GM23248 (cell line): Measurements from ENCODE around the gene RCVRN. TPM values are rescaled to one million over a fixed set of nuclear protein-coding genes. Genes with fewer than 3 reads are reported as not detected.

Experiments used
- DNase-seq: peaks from one replicate; pipeline ENCODE4 v3.0.0-alpha.2; 2015
- H2AFZ ChIP-seq: fragments of 200-600 bp; sonication (generic); 2 replicates; pipeline ENCODE4 v1.6.1; 2016; ENCODE audit warnings: antibody characterized with exemption
- H3F3A ChIP-seq: fragments of 200-600 bp; sonication (generic); 2 replicates; pipeline ENCODE4 v1.6.1; 2016; ENCODE audit warnings: mild to moderate bottlenecking, antibody characterized with exemption, mixed run types; ENCODE audit not compliant: insufficient read depth
- H3K27ac ChIP-seq: fragments of 200-600 bp; sonication (generic); 2 replicates; pipeline ENCODE4 v1.5.1; 2016; ENCODE audit warnings: mild to moderate bottlenecking
- H3K27me3 ChIP-seq: fragments of 200-600 bp; sonication (generic); replicated peaks from 2 replicates; pipeline ENCODE4 v1.6.1; 2016; ENCODE audit warnings: mild to moderate bottlenecking; ENCODE audit not compliant: insufficient read depth
- H3K36me3 ChIP-seq: fragments of 200-600 bp; sonication (generic); 2 replicates; pipeline ENCODE4 v1.6.1; 2016; ENCODE audit warnings: low read depth, mild to moderate bottlenecking
- H3K4me1 ChIP-seq: fragments of 200-600 bp; sonication (generic); 2 replicates; pipeline ENCODE4 v1.6.1; 2016; ENCODE audit warnings: mild to moderate bottlenecking; ENCODE audit not compliant: insufficient read depth
- H3K4me2 ChIP-seq: fragments of 200-600 bp; sonication (generic); one replicate; pipeline ENCODE4 v1.6.1; 2016; ENCODE audit warnings: mild to moderate bottlenecking; ENCODE audit not compliant: unreplicated experiment
- H3K4me3 ChIP-seq: fragments of 200-600 bp; sonication (generic); 2 replicates; pipeline ENCODE4 v1.5.1; 2016; ENCODE audit warnings: mild to moderate bottlenecking
- H3K79me2 ChIP-seq: fragments of 200-600 bp; sonication (generic); 2 replicates; pipeline ENCODE4 v1.6.1; 2016; ENCODE audit warnings: mild to moderate bottlenecking; ENCODE audit not compliant: insufficient read depth
- H3K9ac ChIP-seq: fragments of 200-600 bp; sonication (generic); 2 replicates; pipeline ENCODE4 v1.6.1; 2016; ENCODE audit warnings: mild to moderate bottlenecking
- H3K9me2 ChIP-seq: fragments of 200-600 bp; sonication (generic); 2 replicates; pipeline ENCODE4 v1.6.1; 2016; ENCODE audit warnings: mixed run types, mild to moderate bottlenecking, moderate library complexity; ENCODE audit not compliant: insufficient read depth
- H3K9me3 ChIP-seq: fragments of 200-600 bp; sonication (generic); one replicate; pipeline ENCODE4 v1.6.1; 2017; ENCODE audit warnings: low read depth
- H4K20me1 ChIP-seq: fragments of 200-600 bp; sonication (generic); 2 replicates; pipeline ENCODE4 v1.6.0; 2016; ENCODE audit not compliant: insufficient read depth
- EZH2 ChIP-seq: fragments of 200-600 bp; sonication (generic); IDR thresholded peaks from 2 replicates; pipeline ENCODE4 v1.6.1; 2018; ENCODE audit warnings: antibody characterized with exemption, mild to moderate bottlenecking; ENCODE audit not compliant: insufficient read depth, poor library complexity, severe bottlenecking
- EZH2phosphoT487 ChIP-seq: fragments of 200-600 bp; sonication (generic); IDR thresholded peaks from 2 replicates; pipeline ENCODE4 v1.6.1; 2018; ENCODE audit warnings: antibody characterized with exemption, moderate library complexity, mild to moderate bottlenecking, low read depth; ENCODE audit not compliant: insufficient read depth
- WGBS, 2 experiments: methylation state at CpG; one replicate each; pipeline ENCODE4 v1.1.6; 2015 to 2017; ENCODE audit warnings: low lambda C conversion rate in 2 of 2, low coverage in 1 of 2; ENCODE audit errors: missing lambda C conversion rate in 2 of 2; 5-methylcytosine and 5-hydroxymethylcytosine counted together
- in situ Hi-C: fragments of 300-500 bp; cut with MboI; formaldehyde crosslinking; loops from 2 replicates; pipeline ENCODE4 v1.15.0; 2020
- polyA plus RNA-seq: library from polyadenylated mRNA; unstranded; fragments of >200 nt; fragmentation: Nextera tagmentation; extraction: Ambion mirVana; gene quantifications from 2 replicates; pipeline ENCODE4 v1.2.1, GENCODE V29; 2016
- total RNA-seq: library from RNA; depleted of rRNA; stranded (reverse); fragments of >200 nt; shearing (Covaris generic); gene quantifications from 2 replicates; pipeline ENCODE4 v1.2.3, GENCODE V29; 2014; rRNA removed

The RCVRN gene
- total RNA-seq (not detected in 2 replicates), polyA plus RNA-seq (not detected in 2 replicates)

DNA sequence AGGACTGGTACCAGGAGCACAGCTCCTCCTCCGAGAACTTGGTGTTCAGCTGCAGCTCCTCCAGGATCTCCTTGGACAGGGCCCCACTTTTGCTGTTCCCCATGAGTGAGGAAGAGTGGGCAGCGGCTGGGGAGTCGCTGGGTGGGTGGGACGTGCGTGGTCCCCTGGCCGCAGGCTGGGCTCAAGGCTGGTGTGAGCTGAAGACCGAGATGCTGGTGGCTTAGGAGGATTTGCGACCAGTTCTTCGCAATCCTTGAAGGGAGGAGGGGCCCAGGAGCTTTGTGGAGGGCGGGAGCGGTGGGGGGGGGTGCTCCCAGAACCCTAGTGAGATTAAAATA lies at the start of gene RCVRN:
RCVRN (minus strand) TSS at position 194 of the 338 bp plus-strand sequence; CDS start at position 103, 91 bp downstream.
- WGBS, 2 experiments = 85 to 92% methylated on average over 7 to 11 of the region's 11 CpGs
- in situ Hi-C loops = no loop called here
- H3K27ac ChIP-seq = no peak within 1 kb of the TSS

DNA sequence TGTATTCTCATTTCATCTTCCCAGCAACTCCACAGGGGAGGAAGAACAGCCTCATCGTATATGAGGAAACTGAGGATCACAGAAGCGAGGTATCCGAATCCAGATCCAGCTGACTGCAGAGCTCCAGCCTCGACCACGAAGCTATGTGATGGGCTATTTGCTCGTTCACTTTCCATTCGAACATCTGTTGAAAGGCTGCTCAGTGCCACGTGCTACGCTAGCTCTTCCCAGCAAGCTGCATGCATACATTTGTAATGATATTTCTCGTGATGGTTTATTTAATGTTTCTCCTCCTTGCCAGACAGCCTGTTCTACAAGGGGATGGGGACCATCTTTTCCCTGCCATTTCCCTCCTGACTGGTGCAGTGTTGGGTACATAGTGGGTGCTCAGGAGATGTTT lies 48.4 kb upstream of the RCVRN start:
- Histone ChIP-seq H4K20me1 (no peaks in the 10 kb centered on the region), H3K27me3 (no peaks in the 10 kb centered on the region), H3K79me2 (no peaks in the 10 kb centered on the region), H3K9me2 (no peaks in the 10 kb centered on the region), H3K9me3 (no peaks in the 10 kb centered on the region), H3K4me2 (no peak overlapping the region), H3K27ac (no peak overlapping the region), H3F3A (no peaks in the 10 kb centered on the region), H2AFZ (no peak overlapping the region), H3K4me3 (no peak overlapping the region), H3K36me3 (no peaks in the 10 kb centered on the region), H3K9ac (no peak overlapping the region), H3K4me1 (no peaks in the 10 kb centered on the region)
- TF ChIP-seq EZH2phosphoT487 (no peak), EZH2 (no peak)
- 58 to 63% methylated on average over 10 of the region's 10 CpGs for WGBS, 2 experiments
- no peak for DNase-seq
- in situ Hi-C loops = loop anchor here (10.0 kb wide), 1 partner anchor 661 kb away; no protein-coding TSS in a partner anchor

More for the DNA sequence above, at the start of gene RCVRN:
- TF ChIP-seq EZH2 = no peak
- no peak for TF ChIP-seq EZH2phosphoT487
- Histone ChIP-seq H3K27me3 (no peaks in the 10 kb centered on the region), H4K20me1 (no peaks in the 10 kb centered on the region), H3K9ac (no peak within 1 kb of the TSS), H3K9me3 (no peaks in the 10 kb centered on the region), H3K4me2 (no peak within 1 kb of the TSS), H3K9me2 (no peaks in the 10 kb centered on the region), H3K4me1 (peaks cover 15% of the 10 kb centered on the region), H2AFZ (no peak within 1 kb of the TSS), H3K79me2 (no peaks in the 10 kb centered on the region), H3F3A (peaks cover 12% of the 10 kb centered on the region), H3K4me3 (no peak within 1 kb of the TSS), H3K36me3 (no peaks in the 10 kb centered on the region)
- DNase-seq = no peak

DNA sequence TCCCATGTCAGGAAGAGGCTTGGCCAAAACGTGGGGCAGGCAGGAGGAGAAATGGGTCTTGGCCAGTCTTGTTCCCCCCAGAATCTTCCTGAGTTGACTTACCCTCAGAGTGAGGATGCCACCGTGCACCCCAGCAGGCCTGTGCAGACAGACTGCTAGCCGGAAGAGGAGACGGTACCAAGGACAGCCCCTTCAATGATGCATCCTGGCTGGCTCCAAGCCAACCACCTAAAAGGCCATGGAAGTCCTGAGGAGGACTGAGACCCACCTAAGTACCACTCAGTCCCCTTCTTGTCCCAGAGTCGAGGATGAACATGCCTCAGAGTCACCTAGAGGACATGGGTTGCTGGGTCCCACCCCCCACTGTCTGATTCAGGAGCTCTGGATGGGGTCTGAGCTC lies 46.7 kb upstream of the RCVRN start:
- H3K4me1 ChIP-seq = no peaks in the 10 kb centered on the region
- no peaks in the 10 kb centered on the region for H3K79me2 ChIP-seq
- H3K36me3 ChIP-seq = no peaks in the 10 kb centered on the region
- in situ Hi-C loops = loop anchor here (10.0 kb wide), 1 partner anchor 663 kb away; no protein-coding TSS in a partner anchor
- no peak overlapping the region for H3K27ac ChIP-seq
- no peaks in the 10 kb centered on the region for H3K27me3 ChIP-seq
- H3K4me2 ChIP-seq = no peak overlapping the region
- H3K4me3 ChIP-seq = no peak overlapping the region
- H3K9ac ChIP-seq = no peak overlapping the region
- no peak overlapping the region for H2AFZ ChIP-seq
- no peak for DNase-seq
- 77 to 86% methylated on average over 5 of the region's 5 CpGs for WGBS, 2 experiments
- no peak for TF ChIP-seq EZH2
- no peak for TF ChIP-seq EZH2phosphoT487
- no peaks in the 10 kb centered on the region for H3K9me3 ChIP-seq
- no peaks in the 10 kb centered on the region for H3F3A ChIP-seq
- H4K20me1 ChIP-seq = no peaks in the 10 kb centered on the region
- H3K9me2 ChIP-seq = no peaks in the 10 kb centered on the region

DNA sequence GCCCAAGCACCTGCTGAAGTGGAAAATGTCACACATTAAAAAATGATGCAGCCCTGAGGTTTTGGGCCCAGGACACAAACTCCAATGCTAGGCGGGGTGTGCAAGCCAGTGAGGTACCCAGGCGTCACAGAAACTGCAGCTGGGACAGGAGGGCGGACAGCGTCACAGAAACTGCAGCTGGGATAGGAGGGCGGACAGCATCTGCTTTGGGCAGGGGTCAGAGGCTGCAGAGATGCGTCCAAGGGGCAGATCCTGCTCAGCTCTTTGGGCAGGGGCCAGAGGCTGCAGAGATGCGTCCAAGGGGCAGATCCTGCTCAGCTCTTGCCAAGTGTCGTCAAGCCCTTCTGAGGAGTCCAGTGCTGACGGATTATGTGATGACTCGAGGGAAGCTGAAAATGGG lies 43.9 kb upstream of the RCVRN start:
- H3F3A ChIP-seq = no peaks in the 10 kb centered on the region
- H3K27me3 ChIP-seq = no peaks in the 10 kb centered on the region
- 65 to 68% methylated on average over 10 of the region's 10 CpGs for WGBS, 2 experiments
- no peaks in the 10 kb centered on the region; the same call in 1 of the 2 replicates for H3K36me3 ChIP-seq
- no peaks in the 10 kb centered on the region for H3K9me3 ChIP-seq
- TF ChIP-seq EZH2 = no peak
- TF ChIP-seq EZH2phosphoT487 = no peak
- H3K9ac ChIP-seq = no peak overlapping the region
- no peak for DNase-seq
- H2AFZ ChIP-seq = no peak overlapping the region
- no peaks in the 10 kb centered on the region for H3K79me2 ChIP-seq
- no peaks in the 10 kb centered on the region for H3K4me1 ChIP-seq
- H3K4me3 ChIP-seq = no peak overlapping the region
- no peaks in the 10 kb centered on the region for H4K20me1 ChIP-seq
- no peak overlapping the region for H3K4me2 ChIP-seq
- no peaks in the 10 kb centered on the region for H3K9me2 ChIP-seq
- in situ Hi-C loops = no loop called here
- H3K27ac ChIP-seq = no peak overlapping the region

DNA sequence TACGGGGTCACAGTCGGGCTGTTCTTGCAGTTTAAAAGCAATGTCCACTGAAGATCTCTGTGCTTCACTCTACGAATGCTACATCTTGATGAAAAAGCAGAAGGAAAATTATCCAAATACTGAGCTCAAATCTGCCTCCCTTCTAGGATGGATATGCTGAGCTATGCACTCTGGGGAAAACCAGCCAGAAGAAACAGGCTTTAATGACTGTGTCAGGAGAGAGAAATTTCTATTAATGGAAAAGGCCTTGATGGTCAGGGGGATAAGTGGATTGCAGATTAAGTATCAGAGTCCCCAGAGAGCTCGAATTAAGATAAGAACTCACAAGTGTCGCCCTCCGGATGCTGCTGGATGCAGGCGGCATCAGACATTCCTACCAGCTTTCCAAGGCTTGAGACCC lies 39.6 kb upstream of the RCVRN start:
- Histone ChIP-seq H3K79me2 (no peaks in the 10 kb centered on the region), H3K9ac (no peak overlapping the region), H3K4me1 (no peaks in the 10 kb centered on the region), H3K9me3 (no peaks in the 10 kb centered on the region), H3K36me3 (no peaks in the 10 kb centered on the region; the same call in 1 of the 2 replicates), H3K4me3 (no peak overlapping the region), H3K4me2 (no peak overlapping the region), H3K9me2 (no peaks in the 10 kb centered on the region), H3K27ac (no peak overlapping the region), H3F3A (no peaks in the 10 kb centered on the region), H4K20me1 (no peaks in the 10 kb centered on the region), H3K27me3 (no peaks in the 10 kb centered on the region), H2AFZ (no peak overlapping the region)
- TF ChIP-seq EZH2phosphoT487 (no peak), EZH2 (no peak)
- 87 to 89% methylated on average over 7 of the region's 7 CpGs for WGBS, 2 experiments
- no peak for DNase-seq
- in situ Hi-C loops = no loop called here
